ENCODE results near the gene FER.

FER gene

DNA sequence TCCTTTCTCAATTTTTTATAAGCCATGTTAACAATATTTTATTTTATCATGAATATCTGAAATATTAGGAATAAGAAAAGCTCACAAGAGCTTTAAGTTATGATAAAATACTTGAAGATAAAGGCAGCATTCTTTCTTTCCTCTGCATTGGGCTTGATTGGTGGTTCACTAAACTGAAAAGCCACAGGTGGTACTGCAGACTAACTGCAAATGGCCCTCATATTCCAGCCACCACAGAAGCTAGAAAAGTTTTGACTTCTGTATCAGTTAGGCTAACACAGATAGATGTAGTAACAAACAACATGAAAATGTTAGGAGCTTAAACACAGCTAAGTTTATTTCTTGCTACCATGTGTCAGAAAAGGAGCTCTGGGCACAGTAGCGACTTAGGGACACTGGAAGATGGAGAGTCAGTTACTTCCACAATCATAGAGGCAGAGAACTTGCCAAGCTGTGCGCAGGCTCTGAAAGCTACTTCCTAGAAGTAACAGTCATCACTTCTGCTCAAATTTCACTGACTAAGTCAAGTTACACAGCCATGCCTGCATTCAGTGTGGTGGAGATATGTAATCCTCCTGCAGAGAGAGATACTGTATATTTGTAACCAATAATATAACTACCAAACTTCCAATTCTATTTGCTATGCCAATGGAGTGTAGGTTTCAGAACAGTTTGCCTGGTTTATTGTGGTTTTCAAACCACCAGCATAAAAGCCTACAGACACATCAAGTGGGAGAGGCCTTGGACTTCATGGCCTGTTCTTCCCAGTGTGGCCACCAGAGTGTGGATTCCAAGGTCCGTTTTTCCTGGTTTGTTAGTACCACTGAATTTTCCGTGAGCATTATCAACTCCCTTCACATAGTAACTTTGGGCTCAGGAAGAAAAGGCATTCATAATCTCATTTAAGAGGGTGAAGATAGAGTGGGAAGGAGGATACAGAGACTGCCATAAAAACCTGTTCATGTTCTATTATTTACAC is 393.8 kb downstream of the FER start:
- H3K4me1 ChIP-seq (ENCODE audit: control insufficient read depth, insufficient read depth, low read length), result peaks cover 3% of the 10 kb centered on the region; the same call in 1 of the 2 replicates
- H3K36me3 ChIP-seq (ENCODE audit: control insufficient read depth in 2 of 2, insufficient read depth in 1 of 2, low read length in 2 of 2), result no peaks in the 10 kb centered on the region
- no peaks in the 10 kb centered on the region for H3K9me3 ChIP-seq (ENCODE audit: control insufficient read depth, insufficient read depth, low read depth, low read length)
- POLR2A ChIA-PET, result no interaction called here
- H3K4me3 ChIP-seq (ENCODE audit: low read depth, low read length), result no peak overlapping the region
- CTCF ChIA-PET, result interaction anchor here (0.6 kb wide), 1 partner anchor 10 kb away, joined by 3 read pairs; no protein-coding TSS in a partner anchor
- TF ChIP-seq KLF1 (tag by site-specific recombination; IDR thresholded peaks at IDR 0.05), result no peak
- peak; percentile 66 for TF ChIP-seq SCRT2 (tag by site-specific recombination; IDR thresholded peaks at IDR 0.05)
- H3K27ac ChIP-seq (ENCODE audit: extremely low read depth, low read depth, low read length), result no peak overlapping the region

GRCh38 chr5:109143031-109143430 is 395.3 kb downstream of the FER start:
- POLR2A ChIA-PET, result no interaction called here
- TF ChIP-seq PRDM2 (tag by site-specific recombination; IDR thresholded peaks at IDR 0.05; ENCODE audit: borderline replicate concordance), result no peak
- TF ChIP-seq ZNF24 (tag by site-specific recombination; IDR thresholded peaks at IDR 0.05), result no peak
- no peak for TF ChIP-seq ZNF701 (tag by site-specific recombination; IDR thresholded peaks at IDR 0.05)
- TF ChIP-seq PRDM6 (tag by site-specific recombination; IDR thresholded peaks at IDR 0.05), result no peak
- TF ChIP-seq ZNF416 (tag by site-specific recombination; IDR thresholded peaks at IDR 0.05), result no peak
- no peak for TF ChIP-seq ZNF184 (tag by site-specific recombination; IDR thresholded peaks at IDR 0.05)
- no peak for TF ChIP-seq ZBTB48 (tag by site-specific recombination; IDR thresholded peaks at IDR 0.05)
- no peak for TF ChIP-seq ZNF514 (tag by site-specific recombination; IDR thresholded peaks at IDR 0.05)
- TF ChIP-seq ZNF211 (tag by site-specific recombination; IDR thresholded peaks at IDR 0.05; ENCODE audit: low read depth), result no peak
- TF ChIP-seq, protein P1, sequence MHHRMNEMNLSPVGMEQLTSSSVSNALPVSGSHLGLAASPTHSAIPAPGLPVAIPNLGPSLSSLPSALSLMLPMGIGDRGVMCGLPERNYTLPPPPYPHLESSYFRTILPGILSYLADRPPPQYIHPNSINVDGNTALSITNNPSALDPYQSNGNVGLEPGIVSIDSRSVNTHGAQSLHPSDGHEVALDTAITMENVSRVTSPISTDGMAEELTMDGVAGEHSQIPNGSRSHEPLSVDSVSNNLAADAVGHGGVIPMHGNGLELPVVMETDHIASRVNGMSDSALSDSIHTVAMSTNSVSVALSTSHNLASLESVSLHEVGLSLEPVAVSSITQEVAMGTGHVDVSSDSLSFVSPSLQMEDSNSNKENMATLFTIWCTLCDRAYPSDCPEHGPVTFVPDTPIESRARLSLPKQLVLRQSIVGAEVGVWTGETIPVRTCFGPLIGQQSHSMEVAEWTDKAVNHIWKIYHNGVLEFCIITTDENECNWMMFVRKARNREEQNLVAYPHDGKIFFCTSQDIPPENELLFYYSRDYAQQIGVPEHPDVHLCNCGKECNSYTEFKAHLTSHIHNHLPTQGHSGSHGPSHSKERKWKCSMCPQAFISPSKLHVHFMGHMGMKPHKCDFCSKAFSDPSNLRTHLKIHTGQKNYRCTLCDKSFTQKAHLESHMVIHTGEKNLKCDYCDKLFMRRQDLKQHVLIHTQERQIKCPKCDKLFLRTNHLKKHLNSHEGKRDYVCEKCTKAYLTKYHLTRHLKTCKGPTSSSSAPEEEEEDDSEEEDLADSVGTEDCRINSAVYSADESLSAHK (tag by site-specific recombination; IDR thresholded peaks at IDR 0.05), result no peak
- TF ChIP-seq KLF8 (tag by site-specific recombination; IDR thresholded peaks at IDR 0.05), result no peak

More at GRCh38 chr5:109143031-109143430, 395.3 kb downstream of the FER start:
- no peak overlapping the region for H3K4me3 ChIP-seq (ENCODE audit: low read depth, low read length)
- peaks cover 3% of the 10 kb centered on the region; the same call in 1 of the 2 replicates for H3K4me1 ChIP-seq (ENCODE audit: control insufficient read depth, insufficient read depth, low read length)
- CTCF ChIA-PET, result interaction anchor here (0.7 kb wide), 2 partner anchors 31 to 990 kb away, joined by 3 read pairs; no protein-coding TSS in a partner anchor
- H3K27ac ChIP-seq (ENCODE audit: extremely low read depth, low read depth, low read length), result no peak overlapping the region
- H3K36me3 ChIP-seq (ENCODE audit: control insufficient read depth in 2 of 2, insufficient read depth in 1 of 2, low read length in 2 of 2), result no peaks in the 10 kb centered on the region
- no peaks in the 10 kb centered on the region for H3K9me3 ChIP-seq (ENCODE audit: control insufficient read depth, insufficient read depth, low read depth, low read length)
